ENCODE results near the gene KLF7.

The KLF7 gene

GRCh38 chr2:207166349-207167098 is 776 bp upstream of the KLF7 start:
- peak; percentile 50 for DNase-seq

GRCh38 chr2:207166039-207166348 is 246 bp upstream of the KLF7 start:
- peak; percentile 95 for DNase-seq

DNA sequence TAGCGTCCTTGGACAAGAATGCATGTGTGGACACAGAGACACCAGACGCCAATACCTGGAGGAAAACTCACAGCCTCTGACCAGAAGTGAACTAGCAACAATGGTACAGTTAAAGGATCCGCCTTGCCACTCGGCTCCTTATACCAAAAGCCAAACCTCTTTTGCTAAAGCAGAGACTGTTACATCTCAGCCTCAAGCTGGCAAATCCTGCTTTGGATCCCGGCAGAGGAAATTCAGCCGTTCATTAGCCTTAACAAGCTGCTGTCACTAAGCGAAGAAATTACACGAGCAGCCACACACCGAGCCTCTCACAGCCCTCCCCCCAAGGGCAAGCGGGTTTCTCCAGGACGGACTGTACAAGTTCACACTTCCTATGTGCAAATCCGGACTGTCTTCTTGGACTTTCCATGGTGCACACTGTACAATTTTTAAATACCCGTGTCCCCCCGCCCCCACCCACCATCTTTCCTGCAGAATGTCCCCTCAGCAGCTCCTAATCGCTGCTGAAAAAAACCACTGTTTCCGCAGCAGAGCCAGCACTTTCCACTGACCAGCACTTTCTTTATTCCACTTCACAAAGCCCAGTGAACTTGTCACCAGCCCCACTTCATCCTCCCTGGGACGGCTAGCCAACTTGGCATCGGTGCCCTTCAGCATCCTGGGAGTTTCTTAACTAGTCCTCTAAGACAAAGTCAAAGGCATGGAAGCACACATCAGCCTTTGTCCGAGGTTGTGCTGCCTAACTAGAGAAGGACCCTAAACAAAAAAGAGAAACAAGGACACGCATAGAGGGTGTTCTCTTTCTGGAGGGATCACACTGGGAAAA is 1.5 kb downstream of the KLF7 start:
- no peak for DNase-seq

DNA sequence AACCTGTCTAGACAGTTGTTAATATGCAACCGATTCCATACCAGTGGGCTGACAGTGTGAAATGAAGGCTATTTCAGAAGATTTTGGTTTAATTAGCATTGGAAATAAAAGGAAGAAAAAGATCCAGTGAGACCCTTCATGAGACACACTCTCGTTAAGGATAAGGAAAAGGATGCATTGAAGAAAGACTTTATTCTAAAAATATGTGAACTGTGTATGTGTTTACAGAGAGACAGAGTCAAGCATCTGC is 2.1 kb downstream of the KLF7 start:
- no peak for DNase-seq

GRCh38 chr2:207163053-207163755 is 2.5 kb downstream of the KLF7 start:
- no peak for DNase-seq

DNA sequence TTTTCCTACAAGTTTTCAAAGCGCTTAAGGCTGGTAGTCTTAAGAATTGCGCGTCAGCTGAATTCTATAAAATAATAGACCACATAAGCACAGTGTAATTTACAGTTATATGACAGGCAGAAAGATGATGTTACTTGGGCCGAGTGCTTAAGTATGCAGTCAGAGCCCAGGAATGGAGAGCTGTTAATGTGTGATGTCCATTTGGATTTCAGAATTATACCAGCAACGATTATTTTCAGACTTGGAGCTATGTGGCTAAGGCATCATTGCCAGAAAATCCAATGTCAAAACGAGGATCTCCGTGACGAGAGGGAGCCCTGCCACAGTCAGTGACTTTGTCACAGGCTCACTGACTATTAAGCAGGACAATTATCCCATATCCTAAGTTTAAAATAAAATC is 3.4 kb downstream of the KLF7 start:
- DNase-seq, result no peak

- DNase-seq, result no peak
These were observed 4.3 kb downstream of the KLF7 start for GRCh38 chr2:207161247-207162123.

DNA sequence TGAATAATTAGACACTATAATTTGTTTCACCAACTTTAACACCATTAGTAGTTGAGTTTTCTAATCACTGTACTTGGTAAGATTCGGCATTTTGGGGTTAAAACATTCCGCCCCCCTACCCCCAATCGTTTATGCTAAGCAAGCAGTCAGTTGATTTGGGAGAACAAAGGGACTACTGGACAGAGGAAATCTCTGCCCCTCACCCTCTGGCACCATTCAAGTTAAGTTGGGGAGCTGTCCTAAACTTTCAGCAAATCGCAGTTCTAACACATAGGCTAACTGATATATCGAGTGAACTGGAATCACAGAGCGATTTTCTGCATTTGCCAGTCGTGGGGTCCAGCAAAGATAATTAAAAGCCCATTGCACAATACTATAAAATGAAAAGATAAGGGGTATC is 5.6 kb downstream of the KLF7 start:
- no peak for DNase-seq

DNA sequence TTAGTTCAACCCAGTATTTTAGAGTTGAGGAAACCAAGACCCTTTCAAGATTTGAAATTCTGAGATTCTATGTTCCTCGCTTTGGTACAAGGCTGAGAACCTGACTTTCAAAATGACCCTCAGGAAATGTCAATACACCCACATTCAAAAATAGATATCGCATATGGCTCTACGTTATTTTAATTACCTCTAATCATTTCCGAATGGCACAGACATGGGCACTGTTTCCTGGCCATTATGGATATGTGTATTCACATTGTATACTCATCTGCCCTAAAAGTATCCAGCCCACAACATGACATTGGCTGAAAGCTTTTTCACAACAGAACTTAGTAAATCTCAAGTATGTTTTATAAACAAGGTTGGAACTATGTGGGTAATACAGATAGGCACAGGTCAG is 6.7 kb downstream of the KLF7 start:
- no peak for DNase-seq

- DNase-seq, result no peak
These were observed 8.0 kb downstream of the KLF7 start for GRCh38 chr2:207157731-207158130.

- no peak for DNase-seq
These were observed 8.6 kb downstream of the KLF7 start for GRCh38 chr2:207157162-207157481.

DNA sequence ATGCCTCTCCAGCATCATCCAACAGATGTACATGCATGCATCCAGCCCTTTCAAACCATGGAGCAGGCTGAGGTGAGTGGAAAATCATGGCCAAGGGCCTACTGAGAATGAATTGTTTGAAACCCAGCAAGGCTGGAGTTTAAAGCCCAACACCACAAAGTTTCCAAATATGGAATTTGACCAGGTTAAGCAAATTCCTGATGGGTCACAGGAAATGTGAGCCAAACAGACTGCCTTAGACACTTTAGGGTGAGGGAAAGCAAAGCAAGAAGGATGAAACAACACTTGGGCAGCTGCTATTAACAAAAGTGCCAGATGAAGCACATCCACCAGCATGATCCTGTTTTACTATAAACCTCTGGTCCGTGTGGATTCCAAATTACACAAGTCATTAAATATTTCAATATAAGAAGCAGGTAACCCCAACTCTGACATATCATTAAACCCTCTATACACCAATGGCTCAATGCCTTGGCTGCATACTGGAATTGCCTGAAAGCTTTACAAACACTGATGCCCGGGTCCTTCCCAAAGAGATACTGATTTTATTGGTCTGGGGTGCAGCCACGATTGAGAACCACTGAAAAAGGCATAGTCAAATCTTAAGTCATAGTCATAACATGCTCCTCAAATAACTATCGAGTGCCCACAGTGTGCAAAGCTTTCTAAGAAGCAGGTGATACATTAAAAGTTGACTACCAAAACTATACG is 9.1 kb downstream of the KLF7 start:
- no peak for DNase-seq

GRCh38 chr2:207155516-207156444 is 10.0 kb downstream of the KLF7 start:
- DNase-seq, result no peak

GRCh38 chr2:207154556-207155510 is 10.9 kb downstream of the KLF7 start:
- no peak for DNase-seq

GRCh38 chr2:207153266-207153975 is 12.3 kb downstream of the KLF7 start:
- no peak for DNase-seq

- DNase-seq, result no peak
These were observed 14.7 kb downstream of the KLF7 start for GRCh38 chr2:207151048-207151447.

DNA sequence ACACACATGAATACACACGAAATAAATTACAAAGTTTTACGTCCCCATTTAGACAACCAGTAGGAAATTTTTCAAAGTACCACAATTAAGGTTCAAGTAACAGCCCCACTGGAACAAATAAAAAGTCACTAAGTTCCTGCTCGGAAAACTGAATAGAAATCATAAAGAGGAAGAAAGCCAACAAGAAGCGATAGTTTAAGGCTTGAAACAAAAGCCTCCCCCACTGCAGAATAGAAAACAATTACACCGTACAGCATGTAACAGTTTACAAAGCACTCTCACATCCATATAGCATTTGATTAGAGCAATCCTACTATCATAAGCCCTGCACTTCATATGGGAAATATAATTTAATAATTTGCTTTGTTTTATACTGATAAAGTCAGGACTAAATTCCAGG is 15.5 kb downstream of the KLF7 start:
- DNase-seq, result no peak

GRCh38 chr2:207149249-207150213 is 16.2 kb downstream of the KLF7 start:
- DNase-seq, result no peak

Measured in NCI-H1092 (cell line).